GM18951 (cell line): ENCODE results near the gene STYXL1.
"Not testable (repeated sequence)": the region's sequence is repeated elsewhere in the genome, so short reads cannot be mapped to it uniquely, and the experiment has no call there.

Experiments
- POLR2A ChIP-seq: IDR thresholded peaks from 4 replicates; pipeline ENCODE4 v1.6.1; 2011; ENCODE audit warnings: mild to moderate bottlenecking; ENCODE audit not compliant: insufficient read length, insufficient read depth; ENCODE audit errors: extremely low read depth
- in situ Hi-C: fragments of 300-500 bp; cut with MboI; formaldehyde crosslinking; loops from one replicate; pipeline ENCODE4 v1.12.0; 2022; ENCODE audit warnings: low sequenced_read_pairs, mixed read lengths, inconsistent platforms; ENCODE audit not compliant: unreplicated experiment

Gene STYXL1

DNA sequence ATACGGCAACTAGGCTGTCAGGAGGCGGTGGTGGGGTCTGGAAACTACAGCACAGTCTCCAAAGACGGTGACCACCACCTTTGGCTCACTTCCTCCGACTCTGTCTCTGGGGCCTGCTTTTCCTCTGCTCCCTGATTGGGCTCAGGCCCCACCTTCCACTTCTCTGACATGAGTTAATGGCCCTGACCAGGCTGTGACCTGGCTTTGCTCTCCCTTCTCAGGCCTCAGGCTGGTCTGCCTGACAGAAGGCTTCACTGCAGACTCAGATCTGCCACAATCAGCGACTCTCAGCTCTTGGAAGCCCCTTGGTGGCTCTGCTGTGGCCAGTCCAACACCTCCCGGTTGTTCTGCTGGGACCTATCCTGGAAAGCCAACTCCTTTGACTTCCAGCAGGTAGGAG, 7.7 kb downstream of the STYXL1 start:
- no peak for TF ChIP-seq POLR2A
- in situ Hi-C loops = no loop called here

- no peak for TF ChIP-seq POLR2A
- in situ Hi-C loops = no loop called here
Observed at GRCh38 chr7:76037310-76037709, 10.5 kb downstream of the STYXL1 start.

DNA sequence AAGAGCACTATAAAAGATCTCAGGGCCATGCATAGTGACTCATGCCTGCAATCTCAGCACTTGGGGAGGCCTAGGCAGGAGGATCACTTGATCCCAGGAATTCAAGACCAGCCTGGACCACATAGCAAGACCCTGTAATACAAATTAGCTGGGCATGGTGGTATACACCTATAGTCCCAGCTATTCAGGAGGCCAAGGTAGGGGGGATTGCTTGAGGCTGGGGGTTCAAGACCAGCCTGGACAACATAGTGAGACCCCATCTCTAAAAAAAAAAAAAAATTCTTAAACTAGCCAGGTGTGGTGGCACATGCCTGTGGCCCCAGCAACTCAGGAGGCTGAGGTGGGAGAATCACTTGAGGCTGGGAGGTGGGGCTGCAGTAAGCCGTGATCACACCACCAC, 15.8 kb downstream of the STYXL1 start:
- TF ChIP-seq POLR2A = no peak
- in situ Hi-C loops = no loop called here

DNA sequence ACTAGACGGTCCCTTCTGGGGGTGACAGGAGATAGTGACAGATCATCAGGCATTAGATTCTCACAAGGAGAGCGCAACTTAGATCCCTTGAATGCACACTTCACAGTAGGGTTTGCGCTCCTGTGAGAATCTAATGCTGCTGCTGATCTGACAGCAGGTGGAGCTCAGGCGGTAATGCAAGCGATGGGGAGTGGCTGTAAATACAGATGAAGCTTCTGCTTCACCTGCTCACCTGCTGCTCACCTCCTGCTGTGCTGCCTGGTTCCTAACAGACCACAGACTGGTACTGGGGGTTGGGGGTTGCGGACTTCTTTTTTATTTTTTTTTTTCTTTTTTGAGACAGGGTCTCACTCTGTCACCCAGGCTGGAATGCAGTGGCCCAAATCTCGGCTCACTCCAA, 18.1 kb downstream of the STYXL1 start:
- in situ Hi-C loops = not testable (repeated sequence)

- in situ Hi-C loops = no loop called here
Observed at GRCh38 chr7:76023002-76023401, 24.8 kb downstream of the STYXL1 start.

GRCh38 chr7:76022026-76022780, 25.6 kb downstream of the STYXL1 start:
- TF ChIP-seq POLR2A = no peak
- in situ Hi-C loops = no loop called here

More at GRCh38 chr7:76023002-76023401, 24.8 kb downstream of the STYXL1 start:
- no peak for TF ChIP-seq POLR2A

- no peak for TF ChIP-seq POLR2A
- in situ Hi-C loops = no loop called here
Observed at GRCh38 chr7:76020031-76020714, 27.6 kb downstream of the STYXL1 start.

DNA sequence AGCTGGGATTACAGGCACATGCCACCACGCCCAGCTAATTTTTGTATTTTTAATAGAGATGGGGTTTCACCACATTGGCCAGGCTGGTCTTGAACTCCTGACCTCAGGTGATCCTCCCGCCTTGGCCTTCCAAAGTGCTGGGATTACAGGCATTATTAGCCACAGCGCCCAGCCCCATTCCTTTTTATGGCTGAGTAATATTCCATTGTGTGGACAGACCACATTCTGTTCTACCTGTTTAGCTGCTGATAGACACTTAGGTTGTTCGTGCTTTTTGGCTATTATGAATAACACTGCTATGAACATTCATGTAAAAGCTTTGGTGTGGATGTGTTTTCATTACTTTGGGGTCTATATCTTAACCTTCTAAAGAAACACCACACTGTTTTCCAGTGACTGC, 29.3 kb downstream of the STYXL1 start:
- in situ Hi-C loops = not testable (repeated sequence)

GRCh38 chr7:76016191-76016947, 31.4 kb downstream of the STYXL1 start:
- no peak for TF ChIP-seq POLR2A
- in situ Hi-C loops = no loop called here

DNA sequence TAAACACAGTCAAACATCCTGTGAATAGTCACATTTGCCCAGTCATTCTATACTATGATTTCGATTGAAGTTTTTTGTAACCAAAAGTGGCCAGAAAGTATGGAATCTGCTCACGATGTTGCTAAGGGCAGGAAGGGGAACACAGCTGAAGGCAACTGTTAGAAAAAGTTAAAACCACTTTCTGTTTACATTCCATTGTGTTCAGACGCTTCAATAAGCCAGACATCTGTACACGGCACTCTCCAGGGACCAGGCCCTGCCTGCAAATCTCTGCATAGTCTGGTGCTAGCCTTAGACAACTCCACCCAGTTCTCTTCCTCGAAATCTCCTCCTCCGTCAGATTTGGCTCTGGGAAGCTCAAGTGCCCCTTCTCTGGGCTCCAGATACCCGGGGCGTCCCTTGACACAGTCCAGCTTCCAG, 36.3 kb downstream of the STYXL1 start:
- no peak for TF ChIP-seq POLR2A
- in situ Hi-C loops = no loop called here

GRCh38 chr7:76009672-76010600, 37.9 kb downstream of the STYXL1 start:
- in situ Hi-C loops = no loop called here
- no peak for TF ChIP-seq POLR2A

- in situ Hi-C loops = no loop called here
- TF ChIP-seq POLR2A = no peak
Observed at GRCh38 chr7:76008156-76008687, 39.6 kb downstream of the STYXL1 start.

DNA sequence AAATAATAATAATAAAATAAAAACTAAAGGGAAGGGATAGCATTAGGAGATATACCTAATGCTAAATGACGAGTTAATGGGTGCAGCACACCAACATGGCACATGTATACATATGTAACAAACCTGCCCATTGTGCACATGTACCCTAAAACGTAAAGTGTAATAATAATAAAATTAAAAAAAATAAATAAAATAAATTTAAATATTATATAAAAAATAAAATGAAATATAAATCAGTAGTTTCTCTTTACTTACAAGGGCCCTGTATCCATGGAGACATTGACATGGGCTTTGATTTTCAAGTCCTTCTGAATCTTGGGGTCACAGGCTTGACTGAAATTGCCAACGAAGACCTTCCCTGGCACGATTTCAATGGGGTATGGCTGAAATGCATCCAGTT, 42.8 kb downstream of the STYXL1 start:
- in situ Hi-C loops = not testable (repeated sequence)
